H1 (cell line): ENCODE results near the gene ANGPTL5.

ENCODE experiments used
- ATF3 ChIP-seq: IDR thresholded peaks from 2 replicates; pipeline ENCODE4 v1.6.1; 2011; ENCODE audit warnings: low read depth, mild to moderate bottlenecking, low read length; ENCODE audit not compliant: insufficient read depth
- CHD1 ChIP-seq: IDR thresholded peaks from 2 replicates; pipeline ENCODE4 v1.6.1; 2012; ENCODE audit warnings: low read depth, low read length, improper control_type of control experiment
- CREB1 ChIP-seq: IDR thresholded peaks from 2 replicates; pipeline ENCODE4 v1.6.1; 2012; ENCODE audit warnings: inconsistent platforms
- CTCF ChIP-seq, 3 experiments: IDR thresholded peaks; 1 replicate in 2 of 3; 2 replicates in 1 of 3; pipeline versions ENCODE4 v1.5.1 to v1.6.1; 2011; ENCODE audit warnings: low read length in 3 of 3, mild to moderate bottlenecking in 3 of 3, inconsistent platforms in 2 of 3, low read depth in 1 of 3, moderate library complexity in 1 of 3; ENCODE audit not compliant: insufficient read depth in 1 of 3; ENCODE audit errors: control extremely low read depth in 1 of 3
- EP300 ChIP-seq, 2 experiments: IDR thresholded peaks; 1 replicate in 1 of 2; 2 replicates in 1 of 2; pipeline ENCODE4 v1.6.1; 2011 to 2012; ENCODE audit warnings: low read depth in 2 of 2, low read length in 2 of 2, mild to moderate bottlenecking in 2 of 2, borderline replicate concordance in 1 of 2, inconsistent platforms in 1 of 2, moderate library complexity in 1 of 2
- JUND ChIP-seq: IDR thresholded peaks from 2 replicates; pipeline ENCODE4 v1.6.1; 2011; ENCODE audit warnings: mild to moderate bottlenecking, improper control_type of control experiment, low read length
- POLR2A ChIP-seq, 2 experiments: IDR thresholded peaks; 1 replicate in 1 of 2; 2 replicates in 1 of 2; pipeline ENCODE4 v1.6.1; 2011; ENCODE audit warnings: low read depth in 2 of 2, low read length in 2 of 2, mild to moderate bottlenecking in 2 of 2; ENCODE audit errors: control extremely low read depth in 1 of 2
- RNF2 ChIP-seq: fragments of 200-900, 300-1000 bp; sonication (generic); IDR thresholded peaks from 2 replicates; pipeline ENCODE4 v1.7.1; 2016; ENCODE audit warnings: borderline replicate concordance, low read depth, mild to moderate bottlenecking, antibody characterized with exemption, low read length; ENCODE audit not compliant: poor library complexity, severe bottlenecking; ENCODE audit errors: missing control alignments
- SIN3A ChIP-seq, 2 experiments: IDR thresholded peaks in 1 of 2; conservative IDR thresholded peaks in 1 of 2; 2 replicates each; pipeline ENCODE4 v1.6.1; 2011 to 2012; ENCODE audit warnings: low read length in 2 of 2, improper control_type of control experiment in 1 of 2, low read depth in 1 of 2, mild to moderate bottlenecking in 1 of 2
- ZNF274 ChIP-seq: IDR thresholded peaks from 2 replicates; pipeline ENCODE4 v1.7.0; 2012; ENCODE audit warnings: low read length, borderline replicate concordance; ENCODE audit errors: extremely low read depth

GRCh38 chr11:101840704-101841103 lies 75.6 kb downstream of the ANGPTL5 start:
- no peak for TF ChIP-seq CTCF (IDR thresholded peaks at IDR 0.05; ENCODE audit: control extremely low read depth in 1 of 3, insufficient read depth in 1 of 3, low read depth in 1 of 3, low read length in 3 of 3)
- no peak for TF ChIP-seq EP300 (IDR thresholded peaks at IDR 0.05; ENCODE audit: borderline replicate concordance in 1 of 2, low read depth in 2 of 2, low read length in 2 of 2)
- TF ChIP-seq CREB1: no peak
- no peak for TF ChIP-seq POLR2A (IDR thresholded peaks at IDR 0.05; ENCODE audit: control extremely low read depth in 1 of 2, low read depth in 2 of 2, low read length in 2 of 2)
- no peak for TF ChIP-seq RNF2
- TF ChIP-seq SIN3A (conservative IDR thresholded peaks at IDR 0.05 in 1 of 2, IDR thresholded peaks at IDR 0.05 in 1 of 2; ENCODE audit: low read depth in 1 of 2, low read length in 2 of 2): no peak
- no peak for TF ChIP-seq CHD1
- no peak for TF ChIP-seq ATF3
- TF ChIP-seq JUND: no peak
- TF ChIP-seq ZNF274: no peak
